ENCODE measurements around the gene PCSK5. TPM values are rescaled to one million over a fixed set of nuclear protein-coding genes. Genes with fewer than 3 reads are reported as not detected.
A peak's percentile ranks its signal among the peaks of the same experiment; 100 is the strongest.

The PCSK5 gene
- total and polyA plus RNA-seq, 2 of the 8 experiments (the other 6 are each of a cell fraction or from before 2014, with no cell fraction given) = 5.5 to 10.7 TPM

DNA sequence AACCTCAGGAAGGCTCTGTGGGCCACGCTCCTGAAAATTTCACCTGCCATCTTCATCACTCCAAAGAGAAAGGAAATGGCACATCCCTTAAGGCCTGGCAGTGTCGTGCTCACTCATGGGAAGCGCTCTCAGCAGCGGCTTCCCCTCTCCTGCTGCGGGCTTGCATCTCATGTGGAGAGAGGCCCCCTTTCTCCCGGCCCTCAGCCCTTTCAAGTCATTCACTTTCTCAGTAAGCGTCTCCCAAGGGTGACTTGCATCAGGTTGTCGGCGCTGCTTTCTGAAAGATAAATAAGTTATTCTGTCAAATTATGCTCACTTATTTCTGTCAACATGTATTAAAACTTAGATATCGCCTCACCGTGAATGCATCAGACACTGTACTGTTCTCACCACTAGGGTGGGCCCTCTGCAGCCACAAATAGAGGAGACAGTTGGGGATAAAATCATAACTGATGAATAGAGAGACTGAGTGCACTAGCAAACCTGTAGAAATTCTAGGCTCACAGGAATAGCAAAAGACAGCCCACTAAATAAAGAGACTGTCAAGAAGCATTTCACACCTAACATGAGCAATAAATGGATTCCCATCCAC lies 329.2 kb downstream of the PCSK5 start:
- H4K8ac ChIP-seq (ENCODE audit: extremely low read depth, insufficient read depth, low read length) = no peak overlapping the region
- no peak overlapping the region for H4K5ac ChIP-seq (ENCODE audit: insufficient read length, low read depth, low read length)
- H3K27ac ChIP-seq (ENCODE audit: low read depth, low read length) = no peak overlapping the region
- no peak overlapping the region for H2BK5ac ChIP-seq (ENCODE audit: low read depth, low read length)
- no peak overlapping the region for H2AFZ ChIP-seq (ENCODE audit: low read length)
- H3K36me3 ChIP-seq (ENCODE audit: control insufficient read depth in 2 of 4, insufficient read depth in 4 of 4, low read length in 3 of 4) = no peaks in the 10 kb centered on the region
- no peak overlapping the region for H3K18ac ChIP-seq (ENCODE audit: extremely low read depth, low read length)
- no peaks in the 10 kb centered on the region for H3K27me3 ChIP-seq (replicated peaks in 1 of 4; ENCODE audit: control insufficient read depth in 3 of 4, extremely low read depth in 1 of 4, insufficient read depth in 3 of 4, low read length in 3 of 4)
- H2BK15ac ChIP-seq (ENCODE audit: low read length) = no peak overlapping the region
- ChIA-PET POLR2A (ENCODE audit: partially characterized antibody) (no interaction called here), CTCF (ENCODE audit: partially characterized antibody) (interaction anchor here (0.6 to 1.9 kb wide), 19 partner anchors 8 to 1128 kb away, joined by 3 to 7 read pairs (median 3); no protein-coding TSS in a partner anchor)
- no peak overlapping the region for H2BK12ac ChIP-seq (ENCODE audit: low read depth, low read length)
- no peaks in the 10 kb centered on the region for H3K4me1 ChIP-seq (replicated peaks in 1 of 4; ENCODE audit: control insufficient read depth in 3 of 4, insufficient read depth in 4 of 4, low read length in 3 of 4)
- H3K9ac ChIP-seq (replicated peaks in 1 of 4; ENCODE audit: extremely low read depth in 1 of 4, low read depth in 3 of 4, low read length in 3 of 4) = no peak overlapping the region
- no peaks in the 10 kb centered on the region for H3K79me2 ChIP-seq (ENCODE audit: control insufficient read depth in 1 of 2, insufficient read depth in 2 of 2, low read length in 2 of 2)
- no peak overlapping the region for H2AK5ac ChIP-seq (ENCODE audit: low read depth, low read length)
- no peak overlapping the region for H3K14ac ChIP-seq (ENCODE audit: insufficient read length)
- H2BK120ac ChIP-seq (replicated peaks; ENCODE audit: low read depth, low read length) = no peak overlapping the region
- H3K79me1 ChIP-seq (ENCODE audit: low read depth, low read length) = no peaks in the 10 kb centered on the region
- H4K20me1 ChIP-seq (replicated peaks in 1 of 2; ENCODE audit: control insufficient read depth in 1 of 2, insufficient read depth in 2 of 2, low read length in 2 of 2) = no peaks in the 10 kb centered on the region
- WGBS, 2 experiments (ENCODE audit: extremely low coverage in 1 of 2, insufficient coverage in 1 of 2, insufficient read length in 1 of 2, insufficient replicate concordance in 2 of 2, low coverage in 1 of 2, low lambda C conversion rate in 2 of 2, missing lambda C conversion rate in 1 of 2) = 72% methylated on average over 11 of the region's 11 CpGs; no CpG with 5 or more reads in 1 of the 2 experiments
- no peak overlapping the region for H2BK20ac ChIP-seq (ENCODE audit: low read length)
- H3K23me2 ChIP-seq (ENCODE audit: low read depth, low read length) = no peaks in the 10 kb centered on the region
- H4K91ac ChIP-seq (replicated peaks; ENCODE audit: insufficient read length, low read length) = no peak overlapping the region
- no peak overlapping the region for H3K4ac ChIP-seq (replicated peaks; ENCODE audit: insufficient read length, low read depth, low read length)
- no peaks in the 10 kb centered on the region for H3K9me3 ChIP-seq (ENCODE audit: insufficient read depth in 2 of 2, low read depth in 1 of 2, low read length in 1 of 2)
- H3K23ac ChIP-seq (ENCODE audit: insufficient read length) = no peak overlapping the region
- DNase-seq (ENCODE audit: low read depth in 1 of 2, low spot score in 2 of 2) = no peak
- no peak for FAIRE-seq
- TF ChIP-seq, protein P1, sequence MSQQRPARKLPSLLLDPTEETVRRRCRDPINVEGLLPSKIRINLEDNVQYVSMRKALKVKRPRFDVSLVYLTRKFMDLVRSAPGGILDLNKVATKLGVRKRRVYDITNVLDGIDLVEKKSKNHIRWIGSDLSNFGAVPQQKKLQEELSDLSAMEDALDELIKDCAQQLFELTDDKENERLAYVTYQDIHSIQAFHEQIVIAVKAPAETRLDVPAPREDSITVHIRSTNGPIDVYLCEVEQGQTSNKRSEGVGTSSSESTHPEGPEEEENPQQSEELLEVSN (IDR thresholded peaks at IDR 0.05) = no peak
- TF ChIP-seq, protein P2, sequence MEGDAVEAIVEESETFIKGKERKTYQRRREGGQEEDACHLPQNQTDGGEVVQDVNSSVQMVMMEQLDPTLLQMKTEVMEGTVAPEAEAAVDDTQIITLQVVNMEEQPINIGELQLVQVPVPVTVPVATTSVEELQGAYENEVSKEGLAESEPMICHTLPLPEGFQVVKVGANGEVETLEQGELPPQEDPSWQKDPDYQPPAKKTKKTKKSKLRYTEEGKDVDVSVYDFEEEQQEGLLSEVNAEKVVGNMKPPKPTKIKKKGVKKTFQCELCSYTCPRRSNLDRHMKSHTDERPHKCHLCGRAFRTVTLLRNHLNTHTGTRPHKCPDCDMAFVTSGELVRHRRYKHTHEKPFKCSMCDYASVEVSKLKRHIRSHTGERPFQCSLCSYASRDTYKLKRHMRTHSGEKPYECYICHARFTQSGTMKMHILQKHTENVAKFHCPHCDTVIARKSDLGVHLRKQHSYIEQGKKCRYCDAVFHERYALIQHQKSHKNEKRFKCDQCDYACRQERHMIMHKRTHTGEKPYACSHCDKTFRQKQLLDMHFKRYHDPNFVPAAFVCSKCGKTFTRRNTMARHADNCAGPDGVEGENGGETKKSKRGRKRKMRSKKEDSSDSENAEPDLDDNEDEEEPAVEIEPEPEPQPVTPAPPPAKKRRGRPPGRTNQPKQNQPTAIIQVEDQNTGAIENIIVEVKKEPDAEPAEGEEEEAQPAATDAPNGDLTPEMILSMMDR (IDR thresholded peaks at IDR 0.05; ENCODE audit: control extremely low read depth in 1 of 3, insufficient read depth in 1 of 3, low read depth in 1 of 3, low read length in 3 of 3) = peak; percentile 23 to 52 (median 23); a peak in 2 of 4 replicates
- TF ChIP-seq RAD21 (IDR thresholded peaks at IDR 0.05 in 1 of 2, conservative IDR thresholded peaks at IDR 0.05 in 1 of 2; ENCODE audit: low read depth in 2 of 2, low read length in 2 of 2) = peak; percentile 36 to 49; a peak in 3 of 4 replicates
- H3K4me2 ChIP-seq (ENCODE audit: insufficient read depth in 1 of 2, low read depth in 2 of 2, low read length in 2 of 2) = no peak overlapping the region
- no peak overlapping the region for H3K56ac ChIP-seq (replicated peaks; ENCODE audit: insufficient read length, low read depth, low read length)
- no peak overlapping the region for H3K4me3 ChIP-seq (ENCODE audit: extremely low read depth in 1 of 4, insufficient read depth in 2 of 4, low read depth in 3 of 4, low read length in 4 of 4)
